Pancreas (tissue), 10 donors: ENCODE data around the gene PSEN1. TPM values are rescaled to one million over a fixed set of nuclear protein-coding genes. Genes with fewer than 3 reads are reported as not detected.
"Not testable (repeated sequence)": the region's sequence is repeated elsewhere in the genome, so short reads cannot be mapped to it uniquely, and the experiment has no call there.

ENCODE experiments used
- ATAC-seq, 4 donors: fragments of 200-7000 bp; cut with Tn5 transposase; one replicate each; pipeline versions ENCODE4 v1.8.0 to v1.9.1; 2020; ENCODE audit warnings: mild to moderate bottlenecking in 4 of 4, moderate library complexity in 4 of 4
- DNase-seq, 6 donors: peaks; one replicate each; pipeline ENCODE4 v3.0.0-alpha.2; 2020
- FAIRE-seq: peaks from 2 replicates; lab custom pipeline; 2012; peaks lifted over from hg19 to GRCh38; lab: Jason Lieb, UNC
- H3K27ac ChIP-seq, 4 donors: fragments of 200-600 bp; sonication (generic); 1 replicate in 3 of 4; 2 replicates in 1 of 4; pipeline versions ENCODE4 v1.5.0 to v1.8.0; 2020
- H3K27me3 ChIP-seq, 4 donors: fragments of 200-600 bp; one replicate each; pipeline ENCODE4 v1.8.0; 2021
- H3K36me3 ChIP-seq, 3 donors: fragments of 200-600 bp; sonication (generic) in 1 of 3; one replicate each; pipeline versions ENCODE4 v1.5.0 to v1.8.0; 2020 to 2021
- H3K4me1 ChIP-seq, 3 donors: fragments of 200-600 bp; one replicate each; pipeline ENCODE4 v1.8.0; 2021
- H3K4me3 ChIP-seq, 4 donors: fragments of 200-600 bp; sonication (generic) in 2 of 4; one replicate each; pipeline versions ENCODE4 v1.5.0 to v1.8.0; 2020 to 2021
- H3K9me3 ChIP-seq, 4 donors: fragments of 200-600 bp; one replicate each; pipeline ENCODE4 v1.8.0; 2021
- CTCF ChIP-seq, 4 donors: fragments of 200-600 bp; sonication (generic) in 3 of 4; IDR thresholded peaks; one replicate each; pipeline versions ENCODE4 v1.5.0 to v1.8.0; 2021; ENCODE audit warnings: antibody characterized with exemption in 4 of 4
- WGBS, 2 donors: extraction: QIAGEN DNeasy Blood & Tissue Kit; methylation state at CpG; one replicate each; pipeline ENCODE4 v1.1.7; 2013; 5-methylcytosine and 5-hydroxymethylcytosine counted together
- intact Hi-C, 3 donors: fragments of 100-400 bp; cut with DNase I; formaldehyde crosslinking; loops; one replicate each; pipeline versions ENCODE4 v1.11.1 to v1.14.2; 2022
- polyA plus RNA-seq, 2 donors: library from polyadenylated mRNA; stranded (reverse); fragments of 200-250 nt; gene quantifications; one replicate each; pipeline ENCODE4 v1.2.3, GENCODE V29; 2013
- total RNA-seq, 6 donors: library from RNA; stranded (reverse); fragmentation: NEBNext Ultra II Directional in 4 of 6; extraction: Animal tissue kit (Norgen Biotek cat#: 25700) in 4 of 6; gene quantifications; one replicate each; pipeline versions ENCODE4 v1.2.1 to v1.2.4, GENCODE V29; 2021 to 2023
- donor health status: healthy with polysubstance abuse.
- donor health status: DM: no; HTN: no; CAD: no; lungs with moderate emphysema.
- donor health status: DM: no; HTN: no; CAD: no.
- donor health status: control.
- donor health status: control.
- donor health status: Bipolar disorder and iron deficiency.
- donor health status: DM: yes; HTN: yes; CAD: no.
- donor health status: DM: no; HTN: no; CAD: no.
- donor health status: DM: no; HTN: no; CAD: no.
- donor health status: DM: yes; HTN: yes; CAD: no.

The PSEN1 gene
- total and polyA plus RNA-seq, 8 donors, result 9.2 to 32.9 (median 18.4) TPM

GRCh38 chr14:73167727-73168126 lies 31.4 kb downstream of the PSEN1 start:
- H3K9me3 ChIP-seq, result no peaks in the 10 kb centered on the region
- WGBS, 2 donors, result 66 to 77% methylated on average over 4 of the region's 4 CpGs
- no peaks in the 10 kb centered on the region for H3K4me1 ChIP-seq
- peaks cover 0 to 23% (median 3%) of the 10 kb centered on the region in 3 donors for H3K36me3 ChIP-seq
- ATAC-seq (no peak), FAIRE-seq (no peak), DNase-seq (no peak)
- intact Hi-C loops, result no loop called here
- H3K27ac ChIP-seq, result no peak overlapping the region
- H3K4me3 ChIP-seq, result no peak overlapping the region
- H3K27me3 ChIP-seq, result no peaks in the 10 kb centered on the region
- no peak for TF ChIP-seq CTCF (IDR thresholded peaks at IDR 0.05)

DNA sequence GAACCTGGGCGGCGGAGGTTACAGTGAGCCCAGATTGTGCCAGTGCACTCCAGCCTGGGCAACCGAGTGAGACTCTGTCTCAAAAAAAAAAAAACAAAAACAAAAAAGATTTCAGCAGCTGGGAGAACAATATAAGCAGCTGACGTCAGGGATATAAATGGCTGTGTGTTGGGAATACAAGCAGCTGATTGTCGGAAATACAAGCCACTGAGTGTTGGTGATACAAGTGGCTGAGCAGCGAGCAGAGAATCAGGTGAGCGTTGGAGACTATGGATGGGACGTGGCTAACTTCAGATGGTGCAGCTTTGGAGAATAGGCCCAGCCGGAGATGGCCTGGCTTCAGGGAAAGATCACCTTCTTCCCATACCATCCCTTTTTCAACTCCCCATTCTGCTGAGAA lies 32.0 kb downstream of the PSEN1 start:
- no peak for DNase-seq
- intact Hi-C loops, result no loop called here
- no peak for TF ChIP-seq CTCF (IDR thresholded peaks at IDR 0.05)
- FAIRE-seq, result no peak
- 89 to 91% methylated on average over 9 of the region's 9 CpGs for WGBS, 2 donors
- Histone ChIP-seq H3K4me3 (no peak overlapping the region), H3K9me3 (no peaks in the 10 kb centered on the region), H3K27ac (no peak overlapping the region), H3K27me3 (no peaks in the 10 kb centered on the region), H3K4me1 (no peaks in the 10 kb centered on the region), H3K36me3 (peaks cover 0 to 22% (median 3%) of the 10 kb centered on the region in 3 donors)
- no peak for ATAC-seq

- H3K4me3 ChIP-seq, result no peak overlapping the region
- ATAC-seq, result no peak
- H3K27ac ChIP-seq, result no peak overlapping the region
- no peak for FAIRE-seq
- no peak for TF ChIP-seq CTCF (IDR thresholded peaks at IDR 0.05)
- H3K36me3 ChIP-seq, result peaks cover 0 to 22% (median 3%) of the 10 kb centered on the region in 3 donors
- WGBS, 2 donors, result 71 to 74% methylated on average over 14 of the region's 14 CpGs
- intact Hi-C loops, result no loop called here
- H3K9me3 ChIP-seq, result no peaks in the 10 kb centered on the region
- H3K4me1 ChIP-seq, result no peaks in the 10 kb centered on the region
- H3K27me3 ChIP-seq, result no peaks in the 10 kb centered on the region
- no peak for DNase-seq
These were observed 32.4 kb downstream of the PSEN1 start for GRCh38 chr14:73168691-73169090.

GRCh38 chr14:73169855-73170254 lies 33.5 kb downstream of the PSEN1 start:
- peaks cover 0 to 34% (median 8%) of the 10 kb centered on the region in 3 donors for H3K36me3 ChIP-seq
- not testable (repeated sequence) for FAIRE-seq
- 90 to 92% methylated on average over 6 of the region's 6 CpGs for WGBS, 2 donors

GRCh38 chr14:73170686-73171085 lies 34.4 kb downstream of the PSEN1 start:
- FAIRE-seq (no peak), DNase-seq (no peak)
- intact Hi-C loops, result loop anchor here in 1 of 3 donors (10.0 kb wide), 1 partner anchor 294 kb away; no protein-coding TSS in a partner anchor

More at GRCh38 chr14:73169855-73170254, 33.5 kb downstream of the PSEN1 start:
- H3K9me3 ChIP-seq, DNase-seq, H3K4me1 ChIP-seq, ATAC-seq, H3K27me3 ChIP-seq, H3K27ac ChIP-seq, H3K4me3 ChIP-seq: not testable (repeated sequence)
- intact Hi-C loops, result loop anchor here in 1 of 3 donors (10.0 kb wide), 1 partner anchor 295 kb away; no protein-coding TSS in a partner anchor

More at GRCh38 chr14:73170686-73171085, 34.4 kb downstream of the PSEN1 start:
- 90 to 91% methylated on average over 11 of the region's 11 CpGs for WGBS, 2 donors
- ATAC-seq, result no peak
- Histone ChIP-seq H3K4me1 (no peaks in the 10 kb centered on the region), H3K4me3 (no peak overlapping the region), H3K36me3 (peaks cover 0 to 42% (median 10%) of the 10 kb centered on the region in 3 donors), H3K27ac (no peak overlapping the region), H3K9me3 (no peaks in the 10 kb centered on the region), H3K27me3 (no peaks in the 10 kb centered on the region)
- no peak for TF ChIP-seq CTCF (IDR thresholded peaks at IDR 0.05)
